Measurements from ENCODE around the gene JDP2.

Gene JDP2

DNA sequence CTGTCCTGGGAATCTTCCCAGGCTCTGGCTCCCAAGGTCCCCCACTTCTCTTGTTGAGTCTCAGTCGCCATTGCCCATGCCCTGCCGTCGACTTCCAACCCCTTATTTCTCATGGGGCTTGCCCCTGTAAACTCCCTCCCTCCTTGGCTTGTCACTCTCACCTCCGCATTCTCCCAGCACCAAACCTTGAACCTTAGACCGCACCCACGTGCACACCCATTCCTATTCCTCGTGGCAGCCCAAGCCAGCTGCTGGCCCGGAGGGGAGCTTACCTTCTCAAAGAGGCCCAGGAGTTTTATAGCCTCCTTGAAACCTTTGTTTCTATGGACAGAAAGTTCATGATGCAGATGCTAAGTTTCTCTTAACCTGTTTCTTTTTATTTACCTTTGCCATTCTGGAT lies 4.6 kb downstream of the JDP2 start:
- no peak for DNase-seq
- in situ Hi-C loops (cut with HindIII; ENCODE audit: low pct_ligation_motif_present, low pct_unique_long_range_greater_than_20kb, low sequenced_read_pairs), result no loop called here

DNA sequence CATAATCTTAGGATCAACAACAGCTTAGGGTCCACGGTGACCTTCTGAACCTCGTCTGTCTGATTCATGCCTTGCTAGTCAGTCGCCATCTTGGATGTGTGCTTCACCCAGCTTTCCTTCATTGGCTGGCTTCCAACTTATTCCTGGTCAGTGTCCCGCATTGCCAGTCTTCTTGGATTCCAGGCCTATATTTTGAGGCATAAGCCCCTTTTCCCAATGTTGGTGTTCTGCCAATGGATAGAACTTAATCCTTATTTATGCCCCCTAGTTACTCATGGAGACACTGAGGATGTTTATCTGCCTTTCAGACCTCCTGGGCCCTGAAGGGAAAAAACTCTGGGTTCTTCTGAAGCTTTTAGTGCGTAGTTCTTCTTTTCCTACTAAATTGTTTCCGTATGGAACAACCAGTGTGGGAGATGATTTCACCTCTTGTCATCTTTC lies 5.8 kb downstream of the JDP2 start:
- in situ Hi-C loops (cut with HindIII; ENCODE audit: low pct_ligation_motif_present, low pct_unique_long_range_greater_than_20kb, low sequenced_read_pairs), result no loop called here
- DNase-seq, result no peak

DNA sequence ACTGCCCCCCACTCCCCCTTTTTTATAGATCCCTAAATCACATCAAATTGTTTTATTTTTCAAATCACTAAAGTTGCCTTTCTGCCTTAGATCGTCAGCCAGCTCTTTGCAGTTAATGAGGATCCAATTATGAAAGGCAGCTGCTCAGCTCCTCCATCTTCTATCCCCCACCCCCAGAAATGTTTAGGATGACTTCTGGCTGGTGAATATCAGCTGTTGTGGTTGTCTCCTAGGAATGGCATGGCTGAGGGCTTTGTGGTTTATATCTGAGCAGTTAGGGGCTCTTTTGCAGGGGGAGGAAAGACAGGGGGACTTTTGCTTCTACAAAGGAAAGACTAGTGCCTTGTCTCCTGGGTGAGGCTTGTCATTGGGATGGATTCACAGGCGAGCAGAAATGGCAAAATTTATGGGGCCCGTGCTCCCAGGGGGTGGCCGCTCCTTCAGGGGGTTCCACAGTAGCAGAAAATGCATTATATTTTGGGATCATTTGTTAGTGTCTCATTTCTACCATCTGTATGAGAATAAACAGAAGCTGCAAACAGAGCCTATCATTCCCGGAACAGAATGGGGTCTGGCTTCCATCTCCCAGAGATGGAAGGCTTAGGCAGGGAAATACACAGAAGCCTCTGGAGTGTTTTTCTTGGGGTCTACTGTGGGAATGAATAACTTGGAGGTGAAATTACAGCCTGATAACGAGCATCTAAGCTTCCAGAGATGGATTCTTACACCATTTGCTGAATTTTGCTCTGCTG lies 6.5 kb downstream of the JDP2 start:
- in situ Hi-C loops (cut with HindIII; ENCODE audit: low pct_ligation_motif_present, low pct_unique_long_range_greater_than_20kb, low sequenced_read_pairs), result no loop called here
- no peak for DNase-seq

DNA sequence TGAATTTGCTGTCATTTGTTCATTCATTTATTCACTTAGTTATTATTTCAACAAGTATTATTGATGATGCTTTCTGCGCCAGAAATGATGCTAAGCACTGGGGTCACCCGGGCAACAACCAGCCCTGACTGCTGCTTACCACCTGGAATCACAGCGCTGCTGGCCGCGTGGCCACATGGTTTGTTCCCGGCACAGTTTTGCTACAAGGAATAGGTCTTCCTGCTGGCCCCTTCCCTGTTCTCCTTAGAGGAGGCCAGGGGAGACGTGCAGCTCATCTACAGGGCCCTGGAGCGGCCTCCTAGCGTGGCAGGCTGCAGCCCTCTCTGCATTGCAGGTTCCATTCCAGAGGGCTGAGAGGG lies 7.0 kb downstream of the JDP2 start:
- no peak for DNase-seq
- in situ Hi-C loops (cut with HindIII; ENCODE audit: low pct_ligation_motif_present, low pct_unique_long_range_greater_than_20kb, low sequenced_read_pairs), result no loop called here

DNA sequence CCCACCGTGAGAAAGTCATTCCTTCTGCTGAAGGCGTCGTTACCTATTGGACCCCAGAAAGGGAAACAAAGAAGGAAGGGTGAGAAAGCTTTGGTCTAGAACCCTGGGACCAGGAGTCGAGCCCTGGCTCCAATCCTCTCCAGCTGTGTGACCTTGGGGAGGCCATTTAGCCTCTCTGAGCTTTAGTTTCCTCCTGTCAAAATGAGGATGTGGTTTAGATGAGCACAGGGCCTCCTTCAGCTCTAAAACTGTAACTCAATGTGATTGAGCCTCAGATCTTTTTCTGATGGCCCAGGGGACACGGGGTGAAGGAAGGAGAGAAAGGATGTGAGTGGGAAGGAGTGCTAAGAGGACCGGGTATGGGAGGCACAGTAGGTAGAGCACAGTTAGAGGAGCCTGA lies 7.7 kb downstream of the JDP2 start:
- no peak for DNase-seq
- in situ Hi-C loops (cut with HindIII; ENCODE audit: low pct_ligation_motif_present, low pct_unique_long_range_greater_than_20kb, low sequenced_read_pairs), result no loop called here

DNA sequence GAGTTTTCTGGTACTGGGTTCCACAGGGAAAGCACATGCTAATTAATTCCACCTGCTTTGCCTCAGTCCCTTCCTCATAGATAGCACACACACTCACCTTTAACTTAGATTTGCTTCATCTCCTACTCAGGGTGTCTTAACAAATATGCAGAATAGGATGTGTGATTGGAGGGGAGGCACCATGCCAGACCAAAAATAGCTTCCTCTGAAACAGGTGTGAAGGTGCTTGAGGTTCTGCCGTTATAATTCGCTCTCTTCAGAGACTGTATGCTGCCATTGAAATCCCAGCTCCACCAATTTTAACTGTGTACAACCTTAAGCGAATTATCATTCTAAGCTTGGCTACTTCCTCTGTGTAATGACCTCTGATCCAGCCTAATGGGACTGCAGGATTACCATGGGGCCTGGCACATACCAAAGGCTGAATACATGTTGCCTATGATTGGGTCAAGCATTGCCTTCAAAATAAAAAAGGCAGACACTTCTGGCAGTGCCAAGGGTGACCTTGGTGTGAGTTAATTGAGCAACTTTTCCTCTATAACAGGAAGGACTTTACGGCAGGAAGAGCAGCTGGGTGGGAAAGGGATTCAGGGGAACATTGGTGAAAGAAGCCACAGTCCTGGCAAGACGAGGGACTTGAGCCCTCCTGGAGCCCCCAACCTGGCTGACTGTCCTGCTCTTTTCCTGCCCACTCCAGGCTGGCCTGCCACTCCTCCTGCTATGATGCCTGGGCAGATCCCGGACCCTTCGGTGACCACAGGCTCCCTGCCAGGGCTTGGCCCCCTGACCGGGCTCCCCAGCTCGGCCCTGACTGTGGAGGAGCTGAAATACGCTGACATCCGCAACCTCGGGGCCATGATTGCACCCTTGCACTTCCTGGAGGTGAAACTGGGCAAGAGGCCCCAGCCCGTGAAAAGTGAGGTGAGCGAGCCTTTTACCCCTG lies 9.7 kb downstream of the JDP2 start:
- in situ Hi-C loops (cut with HindIII; ENCODE audit: low pct_ligation_motif_present, low pct_unique_long_range_greater_than_20kb, low sequenced_read_pairs), result no loop called here
- DNase-seq, result no peak

DNA sequence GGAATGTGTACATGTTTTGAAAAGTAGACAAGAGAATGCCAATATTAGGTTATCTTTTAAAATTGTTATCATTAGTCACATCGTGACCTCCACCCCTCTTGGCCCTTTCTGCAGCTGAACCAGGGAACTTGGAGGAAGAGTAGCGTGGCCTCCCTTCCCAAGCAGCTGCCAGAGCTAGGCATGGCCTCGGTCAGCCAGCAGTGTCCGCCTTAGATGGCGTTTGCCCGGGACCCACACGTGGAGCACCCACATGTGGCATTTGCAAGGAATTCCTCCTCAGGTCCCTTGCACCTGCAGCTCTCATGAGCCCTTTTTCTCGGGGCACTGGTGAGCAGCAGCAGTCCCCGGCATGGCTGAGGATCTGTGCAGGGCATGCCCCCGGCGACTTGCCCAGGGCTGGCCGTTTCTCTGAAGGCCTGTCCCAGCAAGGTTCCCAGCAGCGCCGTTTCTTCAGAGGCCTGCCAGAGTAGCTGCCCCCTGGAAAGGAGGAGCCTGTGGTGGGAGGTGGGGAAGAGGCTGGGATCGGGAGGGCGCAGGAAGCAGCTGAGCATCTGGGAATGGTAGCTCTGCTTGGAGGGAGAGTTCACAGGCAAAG lies 10.8 kb downstream of the JDP2 start:
- in situ Hi-C loops (cut with HindIII; ENCODE audit: low pct_ligation_motif_present, low pct_unique_long_range_greater_than_20kb, low sequenced_read_pairs), result no loop called here
- DNase-seq, result no peak

DNA sequence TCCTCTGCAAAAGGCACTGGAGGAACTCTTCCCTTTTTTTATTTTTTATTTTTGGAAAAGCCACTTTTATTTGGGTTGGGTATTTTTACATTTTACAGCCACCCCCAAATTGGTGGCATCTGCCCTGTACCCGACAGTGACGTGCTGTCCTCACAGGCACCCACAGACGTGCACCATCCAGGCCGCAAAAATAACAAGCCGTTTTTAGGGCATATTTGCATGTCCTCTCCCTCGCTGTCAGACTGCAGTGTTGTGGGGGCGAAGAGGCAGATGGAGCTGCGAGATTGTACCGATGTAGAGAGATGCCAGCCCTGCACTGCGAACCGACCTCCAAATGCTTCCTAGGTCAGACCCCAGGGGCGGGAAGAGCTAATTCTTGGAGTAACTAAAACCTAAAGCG lies 12.2 kb downstream of the JDP2 start:
- DNase-seq, result no peak
- in situ Hi-C loops (cut with HindIII; ENCODE audit: low pct_ligation_motif_present, low pct_unique_long_range_greater_than_20kb, low sequenced_read_pairs), result no loop called here

DNA sequence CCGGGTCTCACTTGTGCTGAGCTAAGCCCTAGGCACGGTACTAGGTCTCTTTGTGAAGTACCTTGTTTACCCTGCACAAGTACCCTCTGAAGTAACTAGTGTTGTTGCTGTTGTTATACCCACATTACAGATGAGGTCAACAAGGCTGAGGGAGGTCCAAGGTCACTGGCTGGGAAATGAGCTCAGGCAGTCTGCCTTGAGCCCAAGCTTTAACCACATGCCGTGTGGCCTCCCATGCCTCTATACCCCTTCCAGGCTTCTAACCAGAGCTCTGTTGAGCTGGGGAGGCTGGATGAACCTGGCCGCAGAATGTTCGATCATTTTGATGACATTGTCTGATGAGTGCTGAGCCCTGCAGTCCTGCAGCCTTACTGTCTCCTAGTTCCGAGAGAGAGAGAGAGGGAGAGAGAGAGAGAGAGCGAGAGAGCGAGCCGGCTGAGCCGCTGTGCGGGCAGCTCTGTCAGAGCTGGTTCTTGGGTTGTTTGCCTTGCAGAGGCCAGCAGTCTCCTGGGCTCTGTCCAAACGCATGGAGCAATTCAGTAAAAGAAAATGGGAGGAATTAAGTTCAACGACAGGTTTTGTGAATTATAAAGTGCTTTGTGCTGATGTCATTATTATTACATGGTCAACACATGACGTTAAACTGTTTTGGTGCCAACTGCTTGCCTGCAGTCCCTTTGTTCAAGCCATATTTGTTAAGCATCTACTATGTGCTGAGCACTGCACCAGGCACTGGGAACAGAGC lies 13.1 kb downstream of the JDP2 start:
- DNase-seq, result no peak
- in situ Hi-C loops (cut with HindIII; ENCODE audit: low pct_ligation_motif_present, low pct_unique_long_range_greater_than_20kb, low sequenced_read_pairs), result no loop called here

DNA sequence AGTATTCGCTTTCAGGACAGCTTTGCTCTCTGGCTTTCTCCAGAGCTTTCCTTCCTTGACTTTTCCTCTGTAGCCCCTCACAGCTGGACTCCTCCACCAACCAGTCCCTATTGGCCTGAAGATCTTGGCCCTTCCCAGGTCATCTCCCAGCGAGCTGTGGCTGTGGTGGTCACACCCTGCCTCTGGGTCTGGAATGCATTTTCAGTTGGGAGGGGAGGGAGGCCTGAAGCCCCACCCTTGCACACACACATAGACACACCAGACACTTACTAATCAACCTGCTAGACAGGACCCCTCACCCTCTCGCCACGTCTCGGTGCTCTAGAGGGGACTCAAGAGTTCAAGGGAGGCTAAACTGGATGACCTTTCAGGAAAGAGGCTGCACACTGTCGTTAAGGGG lies 13.9 kb downstream of the JDP2 start:
- in situ Hi-C loops (cut with HindIII; ENCODE audit: low pct_ligation_motif_present, low pct_unique_long_range_greater_than_20kb, low sequenced_read_pairs), result no loop called here
- no peak for DNase-seq

DNA sequence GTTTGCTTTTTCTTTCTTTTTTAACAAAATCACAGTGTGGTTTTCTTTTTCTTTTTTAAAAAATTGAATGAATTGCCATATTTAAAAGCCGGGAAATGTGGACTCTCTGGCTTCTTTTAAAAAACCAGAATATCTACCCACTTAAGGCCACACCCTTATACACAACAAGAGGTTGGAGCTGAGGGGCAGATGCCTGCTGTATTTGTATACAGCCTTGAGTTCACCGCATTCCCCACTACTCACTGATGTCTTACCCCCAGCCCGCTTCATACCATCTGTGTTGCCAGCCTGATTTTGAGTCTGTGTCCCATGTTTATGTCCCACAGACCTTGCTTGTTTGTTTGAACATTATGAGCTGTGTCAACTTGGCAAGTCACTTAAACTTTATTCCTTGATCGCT lies 14.3 kb downstream of the JDP2 start:
- in situ Hi-C loops (cut with HindIII; ENCODE audit: low pct_ligation_motif_present, low pct_unique_long_range_greater_than_20kb, low sequenced_read_pairs), result no loop called here
- no peak for DNase-seq

DNA sequence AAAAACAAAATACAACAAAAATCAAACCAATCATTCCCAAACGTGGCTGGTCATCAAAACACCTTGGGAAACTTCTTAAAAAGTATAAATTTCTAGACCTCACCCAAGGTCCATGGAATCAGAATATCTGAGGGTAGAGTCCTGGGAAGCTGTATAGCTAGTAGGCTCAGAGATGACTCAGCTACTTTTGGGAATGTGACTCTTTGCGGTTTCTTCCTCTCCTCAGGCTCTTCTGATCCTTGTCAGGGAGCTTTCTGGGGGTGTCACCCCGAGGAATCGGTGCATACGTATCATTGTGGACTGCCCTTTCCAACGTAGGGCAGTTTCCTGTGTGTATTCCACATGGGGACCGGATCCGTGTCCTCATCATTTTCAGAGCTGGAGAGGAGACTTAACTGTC lies 14.8 kb downstream of the JDP2 start:
- in situ Hi-C loops (cut with HindIII; ENCODE audit: low pct_ligation_motif_present, low pct_unique_long_range_greater_than_20kb, low sequenced_read_pairs), result no loop called here
- DNase-seq, result no peak

DNA sequence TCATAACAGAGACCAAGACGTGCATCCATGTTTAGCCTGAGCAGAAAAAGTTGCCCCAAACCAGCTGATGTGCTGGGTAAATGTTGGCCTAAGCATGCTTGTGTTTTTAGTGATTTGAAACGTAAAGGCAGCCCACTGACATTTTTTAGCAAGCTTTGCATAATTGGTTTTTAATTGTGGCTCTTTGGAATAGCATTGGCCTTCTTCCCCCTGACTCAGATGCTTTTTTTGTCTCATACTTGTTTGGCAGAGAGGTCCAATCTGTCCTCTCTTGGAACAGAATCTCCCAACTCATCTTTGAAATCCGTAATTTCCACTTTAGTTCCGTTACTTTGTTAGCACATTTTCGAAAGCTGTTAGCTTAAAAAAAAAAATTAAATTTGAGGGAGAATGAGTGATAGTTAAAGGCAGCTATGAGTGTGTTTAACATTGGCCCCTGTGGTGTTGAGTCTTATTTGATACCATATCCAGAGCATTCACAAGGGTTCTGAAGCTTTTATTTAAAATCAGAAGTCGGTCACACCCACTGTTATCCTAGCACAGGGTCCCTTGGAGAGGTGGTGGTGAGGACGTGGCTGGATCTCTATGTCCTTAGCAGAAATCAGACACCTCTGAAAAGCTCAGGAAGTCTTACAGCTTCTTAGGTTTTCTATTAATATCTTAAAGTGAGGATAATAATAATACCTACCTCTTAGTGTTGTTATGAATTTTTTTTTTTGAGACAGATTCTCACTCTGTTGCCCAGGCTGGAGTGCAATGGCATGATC lies 15.6 kb downstream of the JDP2 start:
- in situ Hi-C loops (cut with HindIII; ENCODE audit: low pct_ligation_motif_present, low pct_unique_long_range_greater_than_20kb, low sequenced_read_pairs), result no loop called here

DNA sequence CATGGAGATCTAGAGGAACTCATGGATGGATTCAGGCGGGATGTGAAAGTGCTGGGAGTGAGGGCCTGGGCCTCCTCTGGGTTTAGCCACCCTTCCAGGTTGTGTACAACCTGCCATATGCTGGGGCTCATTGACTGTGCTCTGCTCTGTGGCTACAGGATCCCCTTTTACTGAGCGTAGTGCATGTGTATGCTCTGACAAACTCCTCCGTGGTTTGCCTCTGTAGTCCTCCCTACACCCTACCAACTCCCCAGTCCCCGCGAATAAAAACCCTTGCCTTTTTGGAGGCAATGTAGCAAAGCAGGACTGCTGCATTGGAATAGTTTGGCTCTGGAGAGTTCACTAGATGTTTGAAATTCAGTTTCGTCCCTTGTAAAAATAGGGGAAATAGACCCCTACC lies 17.4 kb downstream of the JDP2 start:
- in situ Hi-C loops (cut with HindIII; ENCODE audit: low pct_ligation_motif_present, low pct_unique_long_range_greater_than_20kb, low sequenced_read_pairs), result no loop called here
- DNase-seq, result no peak

More for the DNA sequence above, 15.6 kb downstream of the JDP2 start:
- DNase-seq, result no peak

DNA sequence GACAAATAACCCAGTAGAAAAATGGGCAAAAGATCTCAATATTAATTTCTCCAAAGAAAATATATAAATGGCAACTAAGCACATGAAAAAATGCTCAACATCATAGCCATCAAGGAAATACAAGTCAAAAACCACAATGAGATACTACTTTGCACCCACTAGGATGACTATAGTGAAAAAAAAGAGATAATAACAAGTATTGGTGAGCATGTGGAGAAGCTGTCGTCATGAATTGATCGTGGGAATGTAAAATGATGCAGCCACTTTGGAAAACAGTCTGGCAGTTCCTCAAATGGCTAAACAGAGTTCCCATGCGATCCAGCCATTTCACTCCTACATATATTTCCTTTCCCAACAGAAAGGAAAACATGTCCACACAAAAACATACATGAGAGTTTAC lies 18.1 kb downstream of the JDP2 start:
- in situ Hi-C loops (cut with HindIII; ENCODE audit: low pct_ligation_motif_present, low pct_unique_long_range_greater_than_20kb, low sequenced_read_pairs), result no loop called here

DNA sequence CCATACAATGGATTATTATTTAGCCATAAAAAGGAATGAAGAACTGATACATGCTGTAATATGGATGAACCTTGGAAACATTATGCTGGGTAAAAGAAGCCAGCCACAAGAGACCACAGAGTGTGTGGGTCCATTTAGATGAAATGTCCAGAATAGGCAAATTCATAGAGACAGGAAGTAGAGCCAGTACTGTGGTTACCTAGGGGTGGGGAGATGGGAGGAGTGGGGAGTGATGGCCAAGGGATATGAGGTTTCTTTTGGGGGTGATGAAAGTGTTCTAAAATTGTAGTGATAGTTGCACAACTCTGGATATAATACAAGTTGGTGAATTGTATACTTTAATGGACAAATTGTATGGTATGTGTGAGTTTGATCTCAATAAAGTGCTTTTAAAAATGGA lies 18.6 kb downstream of the JDP2 start:
- in situ Hi-C loops (cut with HindIII; ENCODE audit: low pct_ligation_motif_present, low pct_unique_long_range_greater_than_20kb, low sequenced_read_pairs), result no loop called here
- DNase-seq, result no peak

More for the DNA sequence above, 18.1 kb downstream of the JDP2 start:
- no peak for DNase-seq

DNA sequence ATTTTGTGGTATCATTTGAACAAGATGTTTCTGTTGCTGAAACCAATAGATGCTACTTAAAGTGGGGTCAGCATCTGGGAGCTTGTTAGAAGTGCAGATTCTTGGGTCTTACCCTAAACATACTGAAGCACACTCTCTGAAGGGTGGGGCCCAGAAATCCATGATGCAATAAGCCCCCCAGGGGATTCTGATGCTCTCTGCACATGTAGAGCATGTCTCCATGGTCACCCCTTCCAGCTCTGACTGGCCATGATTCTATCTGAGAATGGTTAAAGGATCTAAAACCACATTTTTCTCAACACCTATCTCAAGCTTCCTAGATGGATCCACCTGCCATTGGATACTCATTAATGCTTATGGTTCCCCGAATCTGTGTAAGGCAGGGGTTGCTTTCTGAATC lies 20.4 kb downstream of the JDP2 start:
- in situ Hi-C loops (cut with HindIII; ENCODE audit: low pct_ligation_motif_present, low pct_unique_long_range_greater_than_20kb, low sequenced_read_pairs), result no loop called here
- no peak for DNase-seq

DNA sequence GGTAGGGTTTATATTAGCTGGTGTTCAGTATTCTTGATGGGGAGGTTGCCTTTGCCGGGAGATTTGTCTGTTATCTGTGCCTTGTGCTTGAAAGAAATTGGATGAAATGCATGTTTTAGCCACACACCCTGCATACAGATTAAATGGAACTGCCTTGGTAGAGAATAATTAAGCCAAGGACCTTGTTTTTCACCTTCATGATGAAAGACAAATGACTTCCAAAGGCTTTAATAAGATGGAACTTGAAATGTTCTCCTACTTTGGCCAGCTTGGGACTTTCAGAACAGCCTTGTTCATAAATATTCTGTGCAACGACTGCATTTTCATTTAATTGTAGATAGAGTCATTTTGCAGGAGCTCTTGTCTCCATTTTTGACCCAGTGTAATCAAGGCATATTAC lies 21.2 kb downstream of the JDP2 start:
- DNase-seq, result no peak
- in situ Hi-C loops (cut with HindIII; ENCODE audit: low pct_ligation_motif_present, low pct_unique_long_range_greater_than_20kb, low sequenced_read_pairs), result no loop called here

All from ACHN (cell line).